ENCODE results near the gene BCAS1.

Gene BCAS1, protein sequence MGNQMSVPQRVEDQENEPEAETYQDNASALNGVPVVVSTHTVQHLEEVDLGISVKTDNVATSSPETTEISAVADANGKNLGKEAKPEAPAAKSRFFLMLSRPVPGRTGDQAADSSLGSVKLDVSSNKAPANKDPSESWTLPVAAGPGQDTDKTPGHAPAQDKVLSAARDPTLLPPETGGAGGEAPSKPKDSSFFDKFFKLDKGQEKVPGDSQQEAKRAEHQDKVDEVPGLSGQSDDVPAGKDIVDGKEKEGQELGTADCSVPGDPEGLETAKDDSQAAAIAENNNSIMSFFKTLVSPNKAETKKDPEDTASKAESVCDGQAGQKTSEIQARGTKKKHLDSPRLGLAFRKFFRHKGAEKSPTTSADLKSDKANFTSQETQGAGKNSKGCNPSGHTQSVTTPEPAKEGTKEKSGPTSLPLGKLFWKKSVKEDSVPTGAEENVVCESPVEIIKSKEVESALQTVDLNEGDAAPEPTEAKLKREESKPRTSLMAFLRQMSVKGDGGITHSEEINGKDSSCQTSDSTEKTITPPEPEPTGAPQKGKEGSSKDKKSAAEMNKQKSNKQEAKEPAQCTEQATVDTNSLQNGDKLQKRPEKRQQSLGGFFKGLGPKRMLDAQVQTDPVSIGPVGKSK

GRCh38 chr20:54070187-54070987 lies at the start of gene BCAS1:
Gene BCAS1, minus strand, starts transcription at chr20:54070594. Its CDS starts 11,876 bp downstream, at chr20:54058718.
- H3K4me3 ChIP-seq = no peak within 1 kb of the TSS
- no peak within 1 kb of the TSS for H3K27ac ChIP-seq

GRCh38 chr20:54119744-54120143 lies 49.4 kb upstream of the BCAS1 start:
- H3K4me3 ChIP-seq = no peak overlapping the region
- H3K27ac ChIP-seq = no peak overlapping the region

- Histone ChIP-seq H3K4me3 (no peak overlapping the region), H3K27ac (no peak overlapping the region)
These were observed 48.0 kb upstream of the BCAS1 start for GRCh38 chr20:54118220-54119001.

- no peak overlapping the region for H3K4me3 ChIP-seq
- peak overlapping the region in 3 of 21 experiments; percentile 3 to 69 (median 49) for H3K27ac ChIP-seq
These were observed 46.3 kb upstream of the BCAS1 start for GRCh38 chr20:54116550-54117235.

GRCh38 chr20:54115172-54115854 lies 44.9 kb upstream of the BCAS1 start:
- Histone ChIP-seq H3K27ac (peak overlapping the region in 2 of 21 experiments; percentile 34 to 48), H3K4me3 (no peak overlapping the region)

DNA sequence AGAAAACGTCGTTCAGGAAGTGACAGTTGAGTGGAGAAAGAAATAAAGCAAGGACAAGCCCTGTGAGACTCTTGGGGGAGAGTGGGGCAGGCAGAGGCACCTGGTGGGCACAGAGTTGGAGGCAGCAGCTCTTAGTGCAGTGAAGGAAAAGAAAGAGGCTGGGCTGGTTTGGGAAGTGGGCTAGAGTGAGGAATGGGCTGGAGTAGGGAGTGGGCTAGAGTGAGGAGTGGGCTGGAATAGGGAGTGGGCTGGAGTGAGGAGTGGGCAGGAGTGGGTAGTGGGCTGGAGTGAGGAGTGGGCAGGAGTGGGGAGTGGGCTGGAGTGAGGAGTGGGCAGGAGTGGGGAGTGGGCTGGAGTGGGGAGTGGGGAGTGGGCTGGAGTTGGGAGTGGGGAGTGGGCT lies 43.7 kb upstream of the BCAS1 start:
- no peak overlapping the region for H3K4me3 ChIP-seq
- H3K27ac ChIP-seq = peak overlapping the region in 2 of 21 experiments; percentile 18 to 41

GRCh38 chr20:54113566-54113965 lies 43.2 kb upstream of the BCAS1 start:
- peak overlapping the region in 1 of 21 experiments; percentile 18 for H3K27ac ChIP-seq

DNA sequence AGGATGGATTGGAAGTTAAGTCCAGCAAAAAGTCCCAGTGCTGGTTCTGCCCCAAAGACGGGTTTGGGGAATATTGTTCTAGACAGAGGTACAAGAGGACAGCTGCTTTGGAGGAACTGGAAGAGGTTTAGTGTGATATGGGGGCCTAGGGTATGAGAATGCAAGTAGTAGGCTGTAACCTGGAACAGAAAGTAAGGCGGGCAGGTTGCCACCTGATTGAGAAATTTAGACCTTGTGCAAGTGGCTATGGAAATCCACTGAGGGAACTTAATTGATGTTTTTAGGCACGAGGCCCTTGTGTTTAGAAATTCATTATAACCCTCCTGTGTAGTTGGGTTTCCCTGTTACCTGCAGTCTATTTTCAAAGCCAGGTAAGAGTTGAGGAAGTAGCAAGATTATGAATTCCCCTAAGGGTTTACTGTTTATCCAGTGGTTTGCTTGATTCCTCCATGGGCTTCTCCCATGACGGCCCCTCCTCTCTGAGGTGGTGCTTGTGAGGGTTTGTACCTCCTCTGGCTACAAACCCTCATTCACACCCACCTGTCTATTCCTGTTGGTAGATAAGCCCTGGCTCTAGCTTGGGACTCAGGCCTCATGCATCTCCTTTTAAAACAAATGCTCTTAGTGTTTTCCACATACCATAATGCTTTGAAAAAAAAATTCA lies 42.0 kb upstream of the BCAS1 start:
- no peak overlapping the region for H3K4me3 ChIP-seq
- no peak overlapping the region for H3K27ac ChIP-seq

More at GRCh38 chr20:54113566-54113965, 43.2 kb upstream of the BCAS1 start:
- H3K4me3 ChIP-seq = no peak overlapping the region

GRCh38 chr20:54111460-54111859 lies 41.1 kb upstream of the BCAS1 start:
- H3K27ac ChIP-seq = no peak overlapping the region
- no peak overlapping the region for H3K4me3 ChIP-seq

DNA sequence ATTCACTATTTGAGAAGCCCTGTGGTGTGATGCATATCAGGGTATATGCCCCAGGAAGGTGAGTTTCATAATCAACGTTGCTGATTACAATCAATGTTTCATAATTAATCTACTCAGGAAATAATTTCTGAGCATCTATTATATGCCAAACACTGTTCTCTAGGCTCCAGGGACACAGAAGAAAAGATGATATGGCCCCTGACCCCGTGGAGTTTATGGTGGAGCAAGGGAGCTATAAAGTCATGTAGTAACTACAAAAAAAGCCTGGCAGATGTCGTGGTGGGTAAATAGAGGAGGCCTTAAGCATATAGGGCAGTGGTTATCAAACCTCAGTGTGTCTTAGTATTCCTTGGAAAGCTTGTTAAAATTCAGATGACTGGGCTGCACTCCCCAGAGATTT lies 40.1 kb upstream of the BCAS1 start:
- H3K4me3 ChIP-seq = no peak overlapping the region

DNA sequence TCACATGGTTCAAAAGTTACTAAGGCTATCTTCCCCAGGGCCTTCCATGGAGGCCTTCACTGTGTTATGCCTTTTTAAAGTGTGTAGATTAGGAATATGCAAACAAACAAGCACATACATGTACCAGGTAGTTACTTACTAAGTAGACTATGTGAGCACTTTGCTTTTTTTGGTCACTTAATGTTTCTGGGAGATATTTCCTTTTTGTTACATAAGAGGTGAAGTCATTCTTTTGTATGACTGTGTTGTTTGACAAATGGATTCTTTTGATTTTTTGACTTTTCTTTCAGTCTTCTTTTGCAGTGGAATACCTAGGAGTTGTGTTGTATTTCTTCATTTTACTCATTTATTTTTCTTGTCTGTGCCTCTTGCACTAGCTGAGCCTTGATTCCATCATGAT lies 39.6 kb upstream of the BCAS1 start:
- Histone ChIP-seq H3K27ac (peak overlapping the region in 2 of 21 experiments; percentile 5 to 31), H3K4me3 (no peak overlapping the region)

More for the DNA sequence above, 40.1 kb upstream of the BCAS1 start:
- peak overlapping the region in 4 of 21 experiments; percentile 5 to 31 (median 17) for H3K27ac ChIP-seq

DNA sequence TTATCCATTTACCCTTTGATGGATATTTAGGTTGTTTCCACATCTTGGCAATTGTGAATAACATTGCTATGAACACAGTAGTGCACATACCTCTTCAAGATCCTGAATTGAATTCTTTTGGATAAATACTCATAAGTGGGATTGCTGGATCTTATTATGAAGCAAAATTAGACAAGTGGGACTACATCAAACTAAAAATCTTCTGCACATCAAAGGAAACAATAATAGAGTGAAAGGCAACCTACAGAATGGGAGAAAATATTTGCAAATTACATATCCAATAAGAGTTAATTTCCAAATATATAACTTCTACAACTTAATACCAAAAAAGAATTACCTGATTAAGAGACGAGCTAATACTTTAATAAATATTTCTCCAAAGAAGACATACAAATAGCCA lies 38.4 kb upstream of the BCAS1 start:
- Histone ChIP-seq H3K4me3 (no peak overlapping the region), H3K27ac (no peak overlapping the region)

- no peak overlapping the region for H3K27ac ChIP-seq
These were observed 37.9 kb upstream of the BCAS1 start for GRCh38 chr20:54108326-54108642.

GRCh38 chr20:54107600-54108325 lies 37.4 kb upstream of the BCAS1 start:
- H3K27ac ChIP-seq = peak overlapping the region in 1 of 21 experiments; percentile 32
- no peak overlapping the region for H3K4me3 ChIP-seq

More at GRCh38 chr20:54108326-54108642, 37.9 kb upstream of the BCAS1 start:
- no peak overlapping the region for H3K4me3 ChIP-seq

- Histone ChIP-seq H3K4me3 (no peak overlapping the region), H3K27ac (peak overlapping the region in 1 of 21 experiments; percentile 32)
These were observed 36.8 kb upstream of the BCAS1 start for GRCh38 chr20:54107181-54107580.

DNA sequence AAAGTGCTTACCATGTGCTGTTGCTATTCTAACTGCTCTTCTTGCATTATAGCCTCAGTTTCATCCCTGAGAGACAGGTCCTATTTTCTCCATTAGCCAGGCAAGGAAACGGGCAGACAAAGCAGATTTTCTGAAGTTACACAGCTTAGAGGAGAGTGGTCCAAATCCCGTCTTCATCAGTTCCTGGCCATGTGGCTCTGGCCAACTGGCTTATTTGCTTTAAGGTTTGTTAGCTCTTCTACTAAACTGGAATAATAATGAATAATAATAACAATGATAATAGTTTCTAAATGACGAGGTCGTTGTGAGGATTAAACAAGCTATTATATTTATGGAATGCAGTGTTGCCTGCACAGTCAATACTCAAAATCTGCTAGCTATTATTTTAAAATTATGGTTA lies 35.8 kb upstream of the BCAS1 start:
- no peak overlapping the region for H3K4me3 ChIP-seq
- H3K27ac ChIP-seq = peak overlapping the region in 3 of 21 experiments; percentile 7 to 23 (median 14)

DNA sequence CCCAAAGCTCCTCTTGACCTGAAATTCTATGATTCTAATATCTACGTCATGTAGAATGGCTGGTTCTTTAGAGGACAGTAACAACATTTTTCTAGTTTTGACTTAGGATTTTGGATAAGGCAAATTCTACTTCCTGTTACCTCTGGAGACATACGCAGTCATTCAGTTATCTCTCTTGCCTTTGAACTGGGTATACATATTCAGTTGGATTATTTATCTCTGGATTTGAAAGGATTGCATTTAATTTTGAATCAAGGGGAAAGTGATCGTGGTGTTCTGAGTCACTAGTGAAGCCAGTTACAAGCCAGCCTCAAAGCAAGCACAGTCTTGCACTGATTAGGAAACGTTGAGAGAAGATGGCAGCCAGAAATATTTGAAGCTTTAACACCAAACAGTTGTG lies 35.3 kb upstream of the BCAS1 start:
- Histone ChIP-seq H3K4me3 (no peak overlapping the region), H3K27ac (peak overlapping the region in 5 of 21 experiments; percentile 7 to 26 (median 23))

All from skin epidermis (tissue), 12 donors.